ENCODE data around the gene PCTP. TPM values are rescaled to one million over a fixed set of nuclear protein-coding genes. Genes with fewer than 3 reads are reported as not detected.
A peak's percentile ranks its signal among the peaks of the same experiment; 100 is the strongest.

Gene PCTP
- total RNA-seq, 1 donor from 2014 or later: 17.8 TPM

DNA sequence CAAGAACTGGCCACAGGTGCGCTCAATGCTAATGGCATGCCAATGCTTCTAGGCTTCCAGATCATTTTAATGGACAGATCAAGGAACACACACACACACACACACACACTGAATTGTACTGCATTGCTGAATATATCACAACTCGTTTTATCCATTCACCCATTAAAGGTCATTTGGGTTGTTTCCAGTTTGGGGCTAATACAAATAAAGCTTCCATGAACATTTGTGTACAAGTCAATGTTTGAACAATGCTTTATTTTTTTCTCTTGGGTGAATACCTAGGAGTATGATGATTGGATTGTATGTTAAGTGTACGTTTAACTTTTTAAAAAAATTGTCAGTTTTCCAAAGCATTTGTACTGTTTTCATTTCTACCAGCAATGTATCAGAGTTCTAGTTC is 3.6 kb upstream of the PCTP start:
- Histone ChIP-seq H3K27me3 (no peaks in the 10 kb centered on the region), H3K4me1 (peaks cover 0 to 6% of the 10 kb centered on the region in 2 donors), H3K9me3 (no peaks in the 10 kb centered on the region), H3K4me3 (no peak overlapping the region), H3K36me3 (no peaks in the 10 kb centered on the region), H3K27ac (no peak overlapping the region)
- intact Hi-C loops (cut with DNase I): no loop called here
- TF ChIP-seq, protein P1, sequence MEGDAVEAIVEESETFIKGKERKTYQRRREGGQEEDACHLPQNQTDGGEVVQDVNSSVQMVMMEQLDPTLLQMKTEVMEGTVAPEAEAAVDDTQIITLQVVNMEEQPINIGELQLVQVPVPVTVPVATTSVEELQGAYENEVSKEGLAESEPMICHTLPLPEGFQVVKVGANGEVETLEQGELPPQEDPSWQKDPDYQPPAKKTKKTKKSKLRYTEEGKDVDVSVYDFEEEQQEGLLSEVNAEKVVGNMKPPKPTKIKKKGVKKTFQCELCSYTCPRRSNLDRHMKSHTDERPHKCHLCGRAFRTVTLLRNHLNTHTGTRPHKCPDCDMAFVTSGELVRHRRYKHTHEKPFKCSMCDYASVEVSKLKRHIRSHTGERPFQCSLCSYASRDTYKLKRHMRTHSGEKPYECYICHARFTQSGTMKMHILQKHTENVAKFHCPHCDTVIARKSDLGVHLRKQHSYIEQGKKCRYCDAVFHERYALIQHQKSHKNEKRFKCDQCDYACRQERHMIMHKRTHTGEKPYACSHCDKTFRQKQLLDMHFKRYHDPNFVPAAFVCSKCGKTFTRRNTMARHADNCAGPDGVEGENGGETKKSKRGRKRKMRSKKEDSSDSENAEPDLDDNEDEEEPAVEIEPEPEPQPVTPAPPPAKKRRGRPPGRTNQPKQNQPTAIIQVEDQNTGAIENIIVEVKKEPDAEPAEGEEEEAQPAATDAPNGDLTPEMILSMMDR (IDR thresholded peaks at IDR 0.05): no peak
- DNase-seq (ENCODE audit: low spot score in 2 of 2): no peak

- H3K27me3 ChIP-seq: no peaks in the 10 kb centered on the region
- no peaks in the 10 kb centered on the region for H3K9me3 ChIP-seq
- H3K4me1 ChIP-seq: peaks cover 0 to 6% of the 10 kb centered on the region in 2 donors
- no peak overlapping the region for H3K4me3 ChIP-seq
- no peak for DNase-seq (ENCODE audit: low spot score in 2 of 2)
- TF ChIP-seq, protein P1 (IDR thresholded peaks at IDR 0.05): no peak
- intact Hi-C loops (cut with DNase I): no loop called here
- no peaks in the 10 kb centered on the region for H3K36me3 ChIP-seq
- no peak overlapping the region for H3K27ac ChIP-seq
Measured at GRCh38 chr17:55748841-55749240, 2.0 kb upstream of the PCTP start.

DNA sequence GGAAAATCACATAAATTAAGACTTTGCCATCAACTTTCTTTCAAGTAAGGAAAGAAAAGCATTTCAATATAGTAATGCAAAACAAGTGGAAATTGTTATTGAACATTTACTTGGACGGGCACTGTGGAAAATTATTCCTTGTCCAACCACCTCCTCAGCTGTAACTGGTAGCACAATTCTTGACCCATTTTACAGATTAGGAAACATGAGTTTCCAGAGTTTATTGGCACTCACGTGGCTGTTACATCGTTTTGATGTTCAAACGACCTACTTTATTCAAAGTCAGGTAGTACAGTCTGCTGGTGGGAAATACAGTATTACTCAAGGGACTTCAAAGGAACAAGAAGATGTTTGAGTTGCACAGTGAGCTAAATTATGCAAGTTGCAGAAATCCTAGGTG is 866 bp upstream of the PCTP start:
- no peaks in the 10 kb centered on the region for H3K36me3 ChIP-seq
- TF ChIP-seq, protein P1 (IDR thresholded peaks at IDR 0.05): no peak
- H3K27ac ChIP-seq: no peak overlapping the region
- no peaks in the 10 kb centered on the region for H3K27me3 ChIP-seq
- no peak for DNase-seq (ENCODE audit: low spot score in 2 of 2)
- H3K9me3 ChIP-seq: no peaks in the 10 kb centered on the region
- intact Hi-C loops (cut with DNase I): loop anchor here (2.0 to 10.0 kb wide), 3 partner anchors 25 to 485 kb away; partner anchors contain the start of genes HLF and MMD
- H3K4me1 ChIP-seq: peaks cover 0 to 6% of the 10 kb centered on the region in 2 donors
- H3K4me3 ChIP-seq: no peak overlapping the region

DNA sequence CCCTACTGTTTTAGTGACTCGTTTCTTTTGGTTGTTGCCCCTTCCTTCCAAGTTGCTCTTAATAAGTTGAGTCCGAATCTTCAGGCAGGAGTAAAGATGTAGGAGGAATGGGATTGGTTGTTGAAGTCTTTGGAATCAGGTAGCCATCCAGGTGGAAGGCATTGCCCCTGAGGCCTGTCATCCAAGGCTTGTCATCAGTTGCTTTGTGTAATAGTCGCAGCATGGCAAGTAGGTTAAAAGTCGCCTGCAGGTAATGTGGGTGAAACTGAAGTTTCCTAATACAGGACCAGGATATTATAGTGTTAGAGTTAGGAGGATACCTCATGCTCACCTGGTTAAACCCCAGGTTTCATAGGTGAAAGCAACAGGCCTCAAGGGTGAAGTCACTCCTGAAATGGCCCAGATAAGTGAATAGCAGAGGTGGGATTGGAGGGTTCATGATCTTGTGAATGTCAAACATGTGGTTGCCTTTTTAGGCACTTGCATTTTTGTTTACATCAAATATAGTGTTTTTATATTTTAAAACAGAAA is 934 bp downstream of the PCTP start:
- intact Hi-C loops (cut with DNase I): loop anchor here (2.0 to 10.0 kb wide), 3 partner anchors 27 to 487 kb away; partner anchors contain the start of genes HLF and MMD
- Histone ChIP-seq H3K9me3 (no peaks in the 10 kb centered on the region), H3K27me3 (no peaks in the 10 kb centered on the region), H3K4me1 (peaks cover 0 to 6% of the 10 kb centered on the region in 2 donors), H3K36me3 (no peaks in the 10 kb centered on the region), H3K4me3 (peak overlapping the region; percentile 88 to 94), H3K27ac (peak overlapping the region in 1 of 2 donors; percentile 78)
- TF ChIP-seq, protein P1 (IDR thresholded peaks at IDR 0.05): no peak
- DNase-seq (ENCODE audit: low spot score in 2 of 2): no peak

- Histone ChIP-seq H3K27ac (no peak overlapping the region), H3K4me1 (peaks cover 0 to 8% of the 10 kb centered on the region in 2 donors), H3K9me3 (no peaks in the 10 kb centered on the region), H3K27me3 (no peaks in the 10 kb centered on the region), H3K36me3 (no peaks in the 10 kb centered on the region), H3K4me3 (no peak overlapping the region)
- no peak for DNase-seq (ENCODE audit: low spot score in 2 of 2)
- TF ChIP-seq, protein P1 (IDR thresholded peaks at IDR 0.05): no peak
- intact Hi-C loops (cut with DNase I): loop anchor here (10.0 kb wide), 1 partner anchor 492 kb away; the partner anchor contains the start of gene HLF
Measured at GRCh38 chr17:55756689-55757088, 5.8 kb downstream of the PCTP start.
